Tibial nerve (tissue), 4 donors: ENCODE results near the gene ATP1A4. TPM values are rescaled to one million over a fixed set of nuclear protein-coding genes. Genes with fewer than 3 reads are reported as not detected.

Experiments used
- DNase-seq, 2 donors: peaks; one replicate each; pipeline ENCODE4 v3.0.0-alpha.2; 2019; ENCODE audit warnings: low spot score in 2 of 2
- H3K27ac ChIP-seq, 4 donors: fragments of 200-600 bp; sonication (generic) in 3 of 4; one replicate each; pipeline ENCODE4 v1.5.1; 2017 to 2019; ENCODE audit warnings: mild to moderate bottlenecking in 1 of 4
- H3K27me3 ChIP-seq, 2 donors: fragments of 200-600 bp; sonication (generic) in 1 of 2; one replicate each; pipeline versions ENCODE4 v1.5.1 to v1.6.0; 2017 to 2019
- H3K36me3 ChIP-seq, 3 donors: fragments of 200-600 bp; sonication (generic); one replicate each; pipeline ENCODE4 v1.5.1; 2018 to 2019
- H3K4me1 ChIP-seq, 4 donors: fragments of 200-600 bp; sonication (generic) in 3 of 4; one replicate each; pipeline ENCODE4 v1.5.1; 2017 to 2019
- H3K4me3 ChIP-seq, 4 donors: fragments of 200-600 bp; sonication (generic) in 3 of 4; one replicate each; pipeline ENCODE4 v1.5.1; 2017 to 2019; ENCODE audit warnings: mild to moderate bottlenecking in 1 of 4, moderate library complexity in 1 of 4
- H3K9me3 ChIP-seq, 4 donors: fragments of 200-600 bp; sonication (generic) in 3 of 4; one replicate each; pipeline ENCODE4 v1.5.1; 2017 to 2019
- CTCF ChIP-seq, 5 experiments: fragments of 200-600 bp in 3 of 5; fragments of 450-650 bp in 2 of 5; sonication (generic) in 3 of 5; IDR thresholded peaks; one replicate each; pipeline ENCODE4 v1.5.1; 2016 to 2019; ENCODE audit warnings: antibody characterized with exemption in 5 of 5, mild to moderate bottlenecking in 3 of 5, moderate library complexity in 2 of 5
- EP300 ChIP-seq, 2 donors: sonication (generic); formaldehyde crosslinking; IDR thresholded peaks; one replicate each; pipeline ENCODE4 v1.6.1; 2017; ENCODE audit warnings: antibody characterized with exemption in 2 of 2, mild to moderate bottlenecking in 1 of 2
- POLR2A ChIP-seq, 2 donors: fragments of 450-650 bp; IDR thresholded peaks; one replicate each; pipeline ENCODE4 v1.6.1; 2017; ENCODE audit warnings: antibody characterized with exemption in 2 of 2, mild to moderate bottlenecking in 2 of 2, moderate library complexity in 2 of 2
- WGBS, 2 donors: methylation state at CpG; one replicate each; pipeline ENCODE4 v1.1.5; 2018; 5-methylcytosine and 5-hydroxymethylcytosine counted together
- total RNA-seq, 4 donors: library from RNA; depleted of rRNA; stranded (reverse); fragments of >200 nt; gene quantifications; one replicate each; pipeline ENCODE4 v1.1.0, GENCODE V29; 2016

The ATP1A4 gene
- total RNA-seq, 4 donors from 2014 or later, result 0.90 to 5.0 (median 2.1) TPM

DNA sequence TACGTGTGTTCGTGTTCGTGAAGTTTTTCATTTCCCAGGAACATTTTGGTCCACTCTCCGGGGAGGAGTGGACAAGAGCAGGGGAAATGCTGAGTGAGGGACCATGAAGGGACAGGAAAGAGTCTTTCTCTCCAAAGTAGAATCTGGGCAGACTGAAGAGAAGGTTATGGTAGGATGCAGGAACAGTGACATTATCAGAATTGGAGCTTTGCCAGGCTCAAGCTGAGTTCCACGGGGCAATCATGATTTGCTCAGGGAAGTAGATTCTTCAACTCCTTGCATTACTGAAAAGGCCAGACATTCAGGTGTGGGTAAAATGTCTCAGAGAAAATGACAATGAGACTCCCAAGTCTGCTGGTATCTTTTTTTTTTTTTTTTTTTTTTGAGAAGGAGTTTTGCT is 16.6 kb downstream of the ATP1A4 start:
- 68 to 76% methylated on average over 5 of the region's 5 CpGs for WGBS, 2 donors
- Histone ChIP-seq H3K27me3 (no peaks in the 10 kb centered on the region), H3K36me3 (no peaks in the 10 kb centered on the region), H3K27ac (no peak overlapping the region), H3K4me1 (peaks cover 0 to 6% (median 0%) of the 10 kb centered on the region in 4 donors), H3K4me3 (no peak overlapping the region), H3K9me3 (no peaks in the 10 kb centered on the region)
- no peak for TF ChIP-seq EP300 (IDR thresholded peaks at IDR 0.05)
- no peak for TF ChIP-seq POLR2A (IDR thresholded peaks at IDR 0.05)
- no peak for TF ChIP-seq CTCF (IDR thresholded peaks at IDR 0.05)
- DNase-seq, result no peak

- TF ChIP-seq POLR2A (IDR thresholded peaks at IDR 0.05), result no peak
- TF ChIP-seq CTCF (IDR thresholded peaks at IDR 0.05), result no peak
- TF ChIP-seq EP300 (IDR thresholded peaks at IDR 0.05), result no peak
- H3K27ac ChIP-seq, result no peak overlapping the region
- no peak for DNase-seq
- H3K36me3 ChIP-seq, result no peaks in the 10 kb centered on the region
- H3K4me3 ChIP-seq, result no peak overlapping the region
- WGBS, 2 donors, result 78 to 81% methylated on average over 13 of the region's 13 CpGs
- no peaks in the 10 kb centered on the region for H3K27me3 ChIP-seq
- peaks cover 0 to 6% (median 0%) of the 10 kb centered on the region in 4 donors for H3K4me1 ChIP-seq
- H3K9me3 ChIP-seq, result no peaks in the 10 kb centered on the region
Measured at GRCh38 chr1:160168609-160169369, 17.4 kb downstream of the ATP1A4 start.

DNA sequence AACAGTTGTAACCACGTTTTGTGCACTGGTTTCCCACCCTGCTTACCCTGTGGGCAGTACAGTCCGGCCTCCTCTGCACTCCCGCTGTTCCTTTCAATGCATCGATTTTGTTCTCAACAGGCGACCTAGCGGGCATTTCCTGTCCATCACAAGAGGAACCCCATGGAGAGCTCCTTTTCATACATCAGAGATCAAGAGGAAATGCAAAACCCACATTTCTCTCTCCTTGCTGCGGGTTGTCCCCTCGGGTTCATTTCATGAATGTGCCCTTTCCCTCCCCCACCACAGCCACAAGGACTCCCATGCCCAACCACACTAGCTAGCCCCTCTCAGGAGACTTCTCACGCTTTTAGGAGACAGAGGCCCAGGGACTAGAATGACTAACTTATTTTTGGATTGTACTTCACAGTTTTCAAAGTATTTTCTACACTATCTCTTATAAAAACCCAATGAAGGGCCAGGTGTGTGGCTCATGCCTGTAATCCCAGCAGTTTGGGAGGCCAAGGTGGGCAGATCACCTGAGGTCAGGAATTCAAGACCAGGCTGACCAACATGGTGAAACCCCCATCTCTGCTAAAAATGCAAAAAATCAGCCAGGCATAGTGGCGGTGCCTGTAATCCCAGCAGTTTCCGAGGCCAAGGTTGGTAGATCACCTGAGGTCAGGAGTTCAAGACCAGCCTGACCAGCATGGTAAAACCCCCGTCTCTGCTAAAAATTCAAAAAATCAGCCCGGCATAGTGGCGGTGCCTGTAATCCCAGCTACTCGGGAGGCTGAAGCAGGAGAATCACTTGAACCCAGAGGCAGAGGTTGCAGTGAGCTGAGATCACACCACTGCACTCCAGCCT is 18.4 kb downstream of the ATP1A4 start:
- Histone ChIP-seq H3K27me3 (no peaks in the 10 kb centered on the region), H3K4me1 (peaks cover 0 to 6% (median 0%) of the 10 kb centered on the region in 4 donors), H3K9me3 (no peaks in the 10 kb centered on the region), H3K27ac (no peak overlapping the region), H3K4me3 (no peak overlapping the region), H3K36me3 (no peaks in the 10 kb centered on the region)
- TF ChIP-seq EP300 (IDR thresholded peaks at IDR 0.05), result no peak
- no peak for TF ChIP-seq POLR2A (IDR thresholded peaks at IDR 0.05)
- no peak for TF ChIP-seq CTCF (IDR thresholded peaks at IDR 0.05)
- DNase-seq, result no peak
- WGBS, 2 donors, result 53 to 58% methylated on average over 15 of the region's 15 CpGs

GRCh38 chr1:160171354-160171753 is 20.0 kb downstream of the ATP1A4 start:
- no peak overlapping the region for H3K27ac ChIP-seq
- no peaks in the 10 kb centered on the region for H3K36me3 ChIP-seq
- no peaks in the 10 kb centered on the region for H3K27me3 ChIP-seq
- 91 to 92% methylated on average over 4 of the region's 4 CpGs for WGBS, 2 donors
- H3K4me1 ChIP-seq, result peaks cover 0 to 6% (median 0%) of the 10 kb centered on the region in 4 donors
- H3K4me3 ChIP-seq, result no peak overlapping the region
- H3K9me3 ChIP-seq, result no peaks in the 10 kb centered on the region
- no peak for DNase-seq
- TF ChIP-seq CTCF (IDR thresholded peaks at IDR 0.05) (no peak), POLR2A (IDR thresholded peaks at IDR 0.05) (no peak)

- H3K9me3 ChIP-seq, result no peaks in the 10 kb centered on the region
- DNase-seq, result no peak
- no peak overlapping the region for H3K27ac ChIP-seq
- WGBS, 2 donors, result 59 to 64% methylated on average over 9 of the region's 9 CpGs
- peaks cover 0 to 6% (median 0%) of the 10 kb centered on the region in 4 donors for H3K4me1 ChIP-seq
- H3K36me3 ChIP-seq, result no peaks in the 10 kb centered on the region
- no peak for TF ChIP-seq CTCF (IDR thresholded peaks at IDR 0.05)
- no peak for TF ChIP-seq POLR2A (IDR thresholded peaks at IDR 0.05)
- TF ChIP-seq EP300 (IDR thresholded peaks at IDR 0.05), result no peak
- H3K27me3 ChIP-seq, result no peaks in the 10 kb centered on the region
- H3K4me3 ChIP-seq, result no peak overlapping the region
Measured at GRCh38 chr1:160171980-160172379, 20.6 kb downstream of the ATP1A4 start.
